ENCODE results near the gene PSMD4.
A peak's percentile ranks its signal among the peaks of the same experiment; 100 is the strongest.

The PSMD4 gene

DNA sequence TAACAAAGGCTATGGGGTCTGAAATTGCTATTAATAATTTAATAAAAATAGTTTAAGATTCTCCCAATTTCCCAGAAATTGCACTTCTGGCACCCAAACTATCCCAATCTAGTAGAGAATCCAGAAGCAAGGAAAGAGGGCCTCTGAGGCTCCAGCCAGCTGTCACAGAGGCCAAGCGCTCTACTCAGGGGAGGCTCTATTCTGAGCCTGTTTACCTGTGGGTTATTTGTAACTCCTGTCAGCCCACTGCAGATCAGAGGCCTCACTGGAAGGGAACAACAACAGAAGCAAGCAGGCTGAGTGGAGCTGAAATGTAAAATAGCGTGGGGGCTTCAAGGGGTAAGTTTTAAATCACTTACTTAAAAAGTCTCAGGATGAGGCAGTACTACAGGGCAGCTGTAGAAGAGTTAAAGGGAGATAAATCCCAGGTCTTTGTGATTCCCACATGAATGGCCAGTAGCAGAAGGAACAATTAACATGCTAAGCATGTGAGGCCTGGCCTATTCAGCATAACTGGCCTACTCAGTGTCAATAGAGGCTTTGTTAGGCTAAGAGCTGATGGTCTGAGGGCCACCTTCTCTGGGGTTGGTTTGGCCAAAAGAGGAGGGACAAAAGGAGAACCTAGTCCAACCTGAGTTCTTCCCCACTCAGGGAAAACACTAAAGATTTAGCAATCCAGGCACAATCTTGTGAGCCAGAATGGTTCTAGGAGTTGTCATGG is 40.4 kb downstream of the PSMD4 start:
- DNase-seq (ENCODE audit: low spot score): no peak

DNA sequence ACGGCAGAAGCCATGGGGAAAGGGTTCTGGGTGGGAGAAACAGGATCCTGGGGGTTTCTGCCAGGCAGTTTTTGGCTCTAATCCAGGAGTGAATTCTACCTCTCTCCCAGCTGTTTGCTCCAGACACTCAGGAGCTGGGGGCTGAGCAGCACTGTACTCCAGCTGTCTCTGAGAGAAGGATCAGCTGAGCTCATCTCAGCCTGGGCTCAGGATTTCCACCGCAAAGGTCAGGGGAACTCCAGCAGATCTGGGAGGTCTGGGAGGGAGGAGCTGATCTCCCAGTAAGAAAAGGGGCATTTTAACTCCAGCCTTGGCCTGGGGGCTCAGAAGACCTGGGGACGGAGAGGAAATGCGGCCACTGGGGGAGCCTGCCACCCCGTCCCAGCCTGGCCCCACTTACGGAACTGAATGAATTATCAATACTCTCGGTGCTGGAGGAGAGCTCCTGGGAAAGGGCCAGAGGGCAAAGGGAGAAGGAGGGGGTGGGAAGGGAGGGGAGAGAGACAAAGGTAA is 55.3 kb downstream of the PSMD4 start:
- no peak for DNase-seq (ENCODE audit: low spot score)

DNA sequence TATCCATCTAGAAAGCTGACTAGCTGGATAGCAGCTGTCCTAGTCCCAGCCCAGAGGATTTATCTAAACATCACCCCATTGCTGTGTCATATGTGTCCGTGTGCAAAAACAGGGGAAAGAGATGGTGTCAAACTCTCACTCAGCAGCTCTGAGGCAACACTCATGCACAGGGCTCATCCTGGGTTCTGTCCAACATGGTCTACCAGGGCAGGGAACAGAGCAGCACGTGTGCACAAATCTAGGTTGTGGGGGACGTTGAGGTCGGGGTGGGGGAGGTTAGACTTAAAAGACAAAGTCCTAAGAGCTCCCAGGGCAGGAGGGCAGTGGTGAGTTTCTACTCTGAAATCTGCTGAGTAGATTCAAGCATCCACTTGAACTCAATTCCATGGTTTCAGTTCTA is 56.5 kb downstream of the PSMD4 start:
- no peak for DNase-seq (ENCODE audit: low spot score)

DNA sequence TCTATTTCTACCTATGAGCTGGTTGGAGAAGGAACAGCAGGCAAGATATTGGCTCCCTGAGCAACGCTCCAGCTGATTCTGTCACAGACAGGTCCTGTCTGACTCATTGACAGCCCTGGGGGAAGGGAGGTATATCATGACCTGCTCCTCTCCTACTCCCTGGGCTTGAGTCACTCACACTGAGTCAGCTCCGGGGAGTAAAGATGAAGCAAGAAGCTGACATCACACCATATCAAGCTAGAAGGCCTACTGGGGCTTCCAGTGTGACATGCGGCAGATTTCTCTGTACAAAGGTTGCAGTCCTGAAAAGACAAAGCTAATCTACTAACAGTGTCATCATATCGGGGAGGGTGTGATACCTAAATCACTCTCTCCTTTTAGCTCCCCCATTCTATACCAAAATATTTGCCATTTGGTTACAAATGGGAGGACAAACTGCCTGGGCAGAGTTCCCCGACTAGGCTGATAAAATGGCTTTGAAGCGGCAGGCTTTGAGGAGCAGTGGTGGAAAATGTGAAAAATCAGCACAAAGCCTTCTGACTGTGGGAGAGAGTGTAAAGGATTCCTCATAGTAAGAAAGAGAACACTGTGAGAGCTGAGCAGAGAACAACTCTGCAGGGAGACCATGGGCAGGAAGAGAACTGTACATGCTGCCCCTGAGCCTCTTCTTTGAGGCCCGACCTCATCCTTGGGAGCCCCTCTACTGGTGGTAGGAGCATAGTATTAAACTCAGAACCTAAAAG is 57.2 kb downstream of the PSMD4 start:
- no peak for DNase-seq (ENCODE audit: low spot score)

DNA sequence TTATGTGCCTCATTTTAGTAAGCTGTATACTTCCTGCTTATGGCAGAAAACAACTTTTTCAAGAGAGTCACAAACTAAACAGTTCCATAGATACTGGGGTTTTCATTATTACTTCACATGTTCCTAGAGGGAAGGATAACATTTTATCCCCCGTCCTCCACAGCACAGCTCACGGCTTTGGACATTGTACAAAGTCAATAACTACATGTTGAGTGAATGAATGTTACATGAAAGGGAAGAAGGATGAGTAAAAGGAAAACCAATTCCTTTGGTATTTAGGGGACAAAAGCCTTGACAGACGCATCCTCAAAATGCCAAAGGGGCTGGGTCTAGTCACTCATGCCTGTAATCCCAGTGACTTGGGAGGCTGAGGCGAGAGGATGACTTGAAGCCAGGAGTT is 57.9 kb downstream of the PSMD4 start:
- no peak for DNase-seq (ENCODE audit: low spot score)

DNA sequence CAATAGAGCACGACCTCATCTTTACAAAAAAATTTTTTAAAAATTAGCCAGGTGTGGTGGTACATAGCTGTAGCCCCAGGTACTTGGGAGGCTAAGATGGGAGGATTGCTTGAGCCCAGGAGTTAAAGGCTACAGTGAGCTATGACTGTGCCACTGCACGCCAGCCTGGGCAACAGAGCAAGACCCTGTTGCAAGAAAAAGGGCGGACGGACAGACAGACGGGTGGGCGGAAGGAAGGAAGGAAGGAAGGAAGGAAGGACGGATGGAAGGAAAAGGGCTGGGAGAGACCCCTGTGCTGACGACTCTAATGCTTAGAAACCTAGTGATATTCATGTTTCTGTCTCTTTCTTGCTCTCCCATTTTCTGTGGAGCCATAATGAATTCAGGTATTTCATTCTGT is 58.3 kb downstream of the PSMD4 start:
- DNase-seq (ENCODE audit: low spot score): no peak

DNA sequence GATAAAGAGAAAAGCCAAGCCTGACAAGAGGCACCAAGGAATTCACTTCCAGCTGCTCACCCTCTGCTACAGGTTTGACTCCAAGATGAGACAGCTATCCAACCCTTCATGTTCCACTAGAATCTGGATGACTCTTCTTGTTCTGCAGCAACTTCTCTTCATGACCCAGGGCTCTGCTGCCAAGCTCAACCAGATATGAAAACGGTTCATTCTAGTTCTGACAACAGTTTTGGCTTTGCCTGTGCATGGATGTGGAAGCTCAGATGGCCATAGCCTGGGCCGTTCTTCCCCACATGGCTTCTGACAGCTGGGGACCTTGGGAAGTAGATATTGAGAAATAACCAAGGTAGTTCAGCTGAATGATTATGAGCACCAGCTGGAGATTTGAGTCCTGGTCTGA is 59.0 kb downstream of the PSMD4 start:
- no peak for DNase-seq (ENCODE audit: low spot score)

DNA sequence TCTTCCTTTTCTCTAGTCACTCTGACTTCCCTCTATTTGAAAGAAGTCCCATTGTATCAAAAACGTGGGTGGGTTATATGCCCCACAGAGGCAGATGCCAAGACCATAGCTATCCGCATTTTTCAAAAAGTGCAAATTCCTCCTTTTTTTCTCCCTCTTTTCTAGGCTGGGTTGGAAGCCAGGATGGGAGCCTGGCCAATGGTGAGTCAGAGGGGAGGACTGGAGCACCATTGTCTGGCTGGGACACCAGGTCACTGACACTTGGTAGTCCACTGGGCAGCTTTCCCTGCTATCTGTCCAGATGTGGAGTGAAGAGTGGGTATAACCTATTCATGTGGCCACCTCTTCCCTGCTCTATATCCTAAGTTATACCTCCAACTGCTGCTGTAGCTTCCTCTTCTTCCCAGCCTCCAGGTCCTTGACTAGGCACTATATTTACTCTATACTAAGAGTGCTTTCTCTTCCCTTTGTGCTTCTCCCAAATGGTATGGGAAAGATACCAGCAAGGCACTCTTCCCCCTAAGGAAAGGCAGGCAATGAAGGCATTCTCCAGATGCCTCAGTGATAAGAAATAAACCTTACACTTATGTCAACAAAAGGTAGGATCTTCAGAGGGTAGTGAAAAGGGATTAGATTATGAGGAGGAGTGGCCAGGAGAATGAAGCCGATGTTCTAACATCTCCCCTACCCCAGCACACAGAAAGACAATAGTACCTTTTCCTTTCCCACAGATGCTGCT is 59.8 kb downstream of the PSMD4 start:
- peak; percentile 25 for DNase-seq (ENCODE audit: low spot score)

DNA sequence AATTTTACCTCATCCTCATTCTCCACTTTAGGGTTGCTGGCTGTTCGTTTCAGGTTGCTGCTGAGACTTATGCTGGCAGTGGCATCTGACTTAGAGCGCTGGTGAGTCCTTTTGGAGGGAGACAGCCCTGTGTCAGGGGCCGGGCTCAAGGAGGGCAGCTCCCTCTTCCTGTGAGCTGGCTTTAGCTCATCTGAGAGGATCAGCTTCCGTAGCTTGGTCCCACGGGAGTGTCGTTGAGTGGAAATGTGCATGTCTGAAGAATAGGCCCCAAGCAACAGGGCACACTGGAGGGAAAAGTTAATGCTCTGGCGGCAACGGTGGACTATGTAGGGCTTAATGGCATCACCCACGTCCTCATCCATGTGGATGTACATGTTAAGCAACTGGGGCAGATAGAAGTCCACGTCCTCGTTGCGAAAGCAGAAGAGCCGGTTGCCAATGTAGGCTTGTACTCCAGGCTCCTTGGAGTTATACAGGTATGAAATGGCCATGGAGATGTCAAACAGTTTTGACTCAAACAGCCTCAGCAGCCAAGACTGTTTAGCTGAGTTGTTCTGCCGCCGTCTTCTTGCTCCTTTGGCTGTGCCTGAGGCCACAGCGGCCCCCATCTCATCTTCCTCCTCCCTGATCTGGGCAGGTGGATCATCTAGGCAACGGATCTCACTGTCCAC is 61.2 kb downstream of the PSMD4 start:
- no peak for DNase-seq (ENCODE audit: low spot score)

Measured in cerebellar cortex (tissue), 1 donor.